Neural cell (in vitro differentiated cells): Measurements from ENCODE around the gene FTCDNL1. TPM values are rescaled to one million over a fixed set of nuclear protein-coding genes. Genes with fewer than 3 reads are reported as not detected.
A peak's percentile ranks its signal among the peaks of the same experiment; 100 is the strongest.

Experiments
- H2AFZ ChIP-seq: fragments of 200-600, 300-800 bp; sonication (generic), shearing (Covaris generic); 2 replicates; pipeline ENCODE4 v1.6.0; 2014; ENCODE audit warnings: low read depth, mild to moderate bottlenecking, antibody characterized with exemption, low read length, moderate library complexity
- H3F3A ChIP-seq: fragments of 200-600 bp; shearing (Covaris generic); 2 replicates; pipeline ENCODE4 v1.6.1; 2016; ENCODE audit warnings: mild to moderate bottlenecking, moderate library complexity, mixed read lengths, antibody characterized with exemption, low read length; ENCODE audit not compliant: insufficient read depth, poor library complexity, severe bottlenecking
- H3K27ac ChIP-seq: fragments of 200-600, 300-800 bp; sonication (generic), shearing (Covaris generic); 2 replicates; pipeline ENCODE4 v1.5.1; 2014; ENCODE audit warnings: mild to moderate bottlenecking, low read length, moderate library complexity
- H3K27me3 ChIP-seq: fragments of 300-800, 200-600 bp; sonication (generic), shearing (Covaris generic); 2 replicates; pipeline ENCODE4 v1.6.0; 2014; ENCODE audit warnings: mild to moderate bottlenecking, low read depth, low read length, moderate library complexity; ENCODE audit not compliant: insufficient read depth
- H3K36me3 ChIP-seq: fragments of 300-800, 200-600 bp; sonication (generic), shearing (Covaris generic); 2 replicates; pipeline ENCODE4 v1.5.1; 2014; ENCODE audit warnings: mild to moderate bottlenecking, antibody characterized with exemption, low read length, moderate library complexity; ENCODE audit not compliant: insufficient read depth
- H3K4me2 ChIP-seq: fragments of 300-800, 200-600 bp; sonication (generic), shearing (Covaris generic); 2 replicates; pipeline ENCODE4 v1.6.0; 2014; ENCODE audit warnings: mild to moderate bottlenecking, low read length
- H3K4me3 ChIP-seq: fragments of 300-800, 200-600 bp; sonication (generic), shearing (Covaris generic); 2 replicates; pipeline ENCODE4 v1.5.1; 2014; ENCODE audit warnings: mild to moderate bottlenecking, low read length, moderate library complexity
- H3K79me2 ChIP-seq: fragments of 200-600 bp; shearing (Covaris generic); replicated peaks from 2 replicates; pipeline ENCODE4 v1.6.0; 2014; ENCODE audit warnings: mild to moderate bottlenecking, low read length, moderate library complexity; ENCODE audit not compliant: insufficient read depth
- H3K9ac ChIP-seq: fragments of 300-800, 200-600 bp; sonication (generic), shearing (Covaris generic); 2 replicates; pipeline ENCODE4 v1.6.1; 2016; ENCODE audit warnings: mild to moderate bottlenecking, low read length, mixed read lengths
- H3K9me2 ChIP-seq: fragments of 200-600 bp; shearing (Covaris generic); 2 replicates; pipeline ENCODE4 v1.6.1; 2016; ENCODE audit warnings: mild to moderate bottlenecking, low read length, mixed read lengths; ENCODE audit not compliant: insufficient read depth
- H3K9me3 ChIP-seq: fragments of 200-600, 300-800 bp; sonication (generic), shearing (Covaris generic); 2 replicates; pipeline ENCODE4 v1.6.1; 2016; ENCODE audit warnings: mild to moderate bottlenecking, mixed run types, low read length, moderate library complexity, mixed read lengths
- H4K20me1 ChIP-seq: fragments of 200-600 bp; shearing (Covaris generic); 2 replicates; pipeline ENCODE4 v1.6.1; 2016; ENCODE audit warnings: mild to moderate bottlenecking, mixed run types; ENCODE audit not compliant: insufficient read depth
- EP300 ChIP-seq: fragments of 450-650 bp; conservative IDR thresholded peaks from 2 replicates; pipeline ENCODE4 v1.6.1; 2014; ENCODE audit warnings: antibody characterized with exemption, mild to moderate bottlenecking, moderate library complexity; ENCODE audit not compliant: poor library complexity, severe bottlenecking
- EZH2 ChIP-seq: fragments of 200-600, 300-800 bp; shearing (Covaris generic), sonication (generic); IDR thresholded peaks from 2 replicates; pipeline ENCODE4 v1.6.1; 2014; ENCODE audit warnings: antibody characterized with exemption, low read length, borderline replicate concordance, mild to moderate bottlenecking; ENCODE audit not compliant: insufficient read depth, poor library complexity, severe bottlenecking
- MXI1 ChIP-seq: fragments of 450-650 bp; conservative IDR thresholded peaks from 2 replicates; pipeline ENCODE4 v1.6.1; 2014; ENCODE audit warnings: antibody characterized with exemption, mild to moderate bottlenecking; ENCODE audit not compliant: poor library complexity, severe bottlenecking
- POLR2AphosphoS5 ChIP-seq: IDR thresholded peaks from 2 replicates; pipeline ENCODE4 v1.6.1; 2012
- RAD21 ChIP-seq: fragments of 450-650 bp; conservative IDR thresholded peaks from 2 replicates; pipeline ENCODE4 v1.6.1; 2014; ENCODE audit warnings: antibody characterized with exemption, mild to moderate bottlenecking, moderate library complexity
- REST ChIP-seq: IDR thresholded peaks from 2 replicates; pipeline ENCODE4 v1.6.1; 2012; ENCODE audit warnings: borderline replicate concordance
- SMC3 ChIP-seq: fragments of 450-650 bp; conservative IDR thresholded peaks from 2 replicates; pipeline ENCODE4 v1.6.1; 2014; ENCODE audit warnings: antibody characterized with exemption, mild to moderate bottlenecking, moderate library complexity; ENCODE audit not compliant: poor library complexity
- TAF1 ChIP-seq: IDR thresholded peaks from 2 replicates; pipeline ENCODE4 v1.6.1; 2012; ENCODE audit warnings: low read depth
- polyA minus RNA-seq: library from RNA; depleted of rRNA, polyadenylated mRNA; stranded (reverse); fragments of >200 nt; gene quantifications from 2 replicates; pipeline ENCODE4 v1.2.3, GENCODE V29; 2014
- polyA plus RNA-seq: library from polyadenylated mRNA; depleted of rRNA; stranded (reverse); fragments of >200 nt; gene quantifications from 2 replicates; pipeline ENCODE4 v1.2.3, GENCODE V29; 2014
- TF ChIP-seq, protein P1 (sequence below): fragments of 450-650 bp; IDR thresholded peaks from 2 replicates; pipeline ENCODE4 v1.5.1; 2014; ENCODE audit warnings: antibody characterized with exemption, mild to moderate bottlenecking, moderate library complexity; ENCODE audit not compliant: poor library complexity, severe bottlenecking

Gene FTCDNL1
- polyA plus RNA-seq: not detected in 2 replicates
- polyA minus RNA-seq: 0.23 TPM in 1 of 2 replicates, not detected in the other

DNA sequence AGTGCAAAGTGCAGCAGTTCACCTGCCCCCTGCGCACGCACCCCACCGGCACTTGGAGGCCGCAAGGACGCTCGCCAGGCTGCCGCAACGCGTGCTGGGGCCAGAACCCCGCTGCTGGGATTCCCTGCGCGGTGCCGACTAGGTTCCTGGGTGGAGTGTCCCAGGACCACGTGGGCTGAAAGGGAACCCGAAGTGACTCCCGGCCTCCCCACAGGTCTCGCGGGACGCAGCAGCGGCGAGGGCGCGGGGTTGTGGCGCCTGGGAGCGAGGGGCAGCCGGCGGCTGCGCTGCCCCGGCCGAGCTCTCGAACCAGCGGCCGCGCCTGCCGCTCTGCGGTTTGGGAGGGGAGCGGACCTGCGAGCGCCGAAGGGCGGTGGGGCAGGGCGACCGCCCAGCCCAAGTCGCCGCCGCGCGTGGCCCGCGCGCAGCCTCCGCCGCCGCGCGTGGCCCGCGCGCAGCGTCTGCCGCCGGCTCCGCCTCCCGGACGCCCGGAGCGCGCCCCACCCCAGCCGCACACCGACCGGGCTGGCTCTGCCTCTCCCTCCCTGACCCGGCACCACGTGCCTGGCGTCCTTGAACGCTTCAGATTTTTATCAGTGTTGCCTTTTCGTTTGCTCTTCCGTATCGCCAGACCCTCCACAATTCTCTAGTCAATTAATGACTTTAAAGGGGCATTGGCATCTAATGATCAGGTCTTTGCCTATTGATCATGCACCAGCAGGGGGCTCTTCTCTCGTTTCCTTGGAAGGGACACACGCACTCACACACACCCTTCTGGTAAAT lies at the start of gene FTCDNL1:
TSS of gene FTCDNL1 (minus strand) at position 475 of the 783 bp plus-strand sequence. CDS start 2,230 bp downstream, outside the sequence.
- TF ChIP-seq, protein P1, sequence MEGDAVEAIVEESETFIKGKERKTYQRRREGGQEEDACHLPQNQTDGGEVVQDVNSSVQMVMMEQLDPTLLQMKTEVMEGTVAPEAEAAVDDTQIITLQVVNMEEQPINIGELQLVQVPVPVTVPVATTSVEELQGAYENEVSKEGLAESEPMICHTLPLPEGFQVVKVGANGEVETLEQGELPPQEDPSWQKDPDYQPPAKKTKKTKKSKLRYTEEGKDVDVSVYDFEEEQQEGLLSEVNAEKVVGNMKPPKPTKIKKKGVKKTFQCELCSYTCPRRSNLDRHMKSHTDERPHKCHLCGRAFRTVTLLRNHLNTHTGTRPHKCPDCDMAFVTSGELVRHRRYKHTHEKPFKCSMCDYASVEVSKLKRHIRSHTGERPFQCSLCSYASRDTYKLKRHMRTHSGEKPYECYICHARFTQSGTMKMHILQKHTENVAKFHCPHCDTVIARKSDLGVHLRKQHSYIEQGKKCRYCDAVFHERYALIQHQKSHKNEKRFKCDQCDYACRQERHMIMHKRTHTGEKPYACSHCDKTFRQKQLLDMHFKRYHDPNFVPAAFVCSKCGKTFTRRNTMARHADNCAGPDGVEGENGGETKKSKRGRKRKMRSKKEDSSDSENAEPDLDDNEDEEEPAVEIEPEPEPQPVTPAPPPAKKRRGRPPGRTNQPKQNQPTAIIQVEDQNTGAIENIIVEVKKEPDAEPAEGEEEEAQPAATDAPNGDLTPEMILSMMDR: peak; percentile 75
- TF ChIP-seq MXI1 (peak; percentile 59), REST (no peak), EP300 (no peak), SMC3 (peak; percentile 47), RAD21 (no peak), TAF1 (no peak), EZH2 (peak; percentile 68), POLR2AphosphoS5 (no peak)
- no peaks in the 10 kb centered on the region for H3K36me3 ChIP-seq
- no peak within 1 kb of the TSS for H3K27ac ChIP-seq
- peaks cover 41% of the 10 kb centered on the region for H3K27me3 ChIP-seq
- H3K9me2 ChIP-seq: no peaks in the 10 kb centered on the region
- no peak within 1 kb of the TSS for H2AFZ ChIP-seq
- H4K20me1 ChIP-seq: no peaks in the 10 kb centered on the region
- H3K9ac ChIP-seq: peak within 1 kb of the TSS; percentile 11
- H3K4me3 ChIP-seq: peak within 1 kb of the TSS; percentile 69
- H3K4me2 ChIP-seq: peak within 1 kb of the TSS; percentile 52
- H3F3A ChIP-seq: peaks cover 3% of the 10 kb centered on the region
- no peaks in the 10 kb centered on the region for H3K79me2 ChIP-seq
- no peaks in the 10 kb centered on the region for H3K9me3 ChIP-seq

DNA sequence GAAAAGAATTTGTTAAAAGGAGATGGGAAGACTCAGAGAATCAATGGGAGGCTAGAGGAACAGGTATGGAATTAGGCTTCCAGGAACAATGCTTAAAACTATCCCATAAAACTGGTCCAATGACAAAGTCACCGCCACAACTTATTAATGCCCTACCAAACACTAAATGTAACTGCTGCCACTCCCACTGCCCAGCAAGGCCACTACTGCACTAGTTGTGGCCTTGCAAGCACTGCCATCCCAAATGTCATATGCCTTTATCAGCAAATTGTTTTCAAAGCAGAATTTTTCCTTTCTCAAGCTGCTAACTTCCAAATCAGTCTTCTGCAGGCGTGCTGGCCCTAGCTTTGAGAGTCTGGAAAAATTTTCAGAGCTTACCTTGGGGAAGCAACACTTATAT lies 45.6 kb upstream of the FTCDNL1 start:
- TF ChIP-seq EZH2 (no peak), TAF1 (no peak), RAD21 (no peak), REST (no peak), SMC3 (no peak), POLR2AphosphoS5 (no peak), MXI1 (no peak), EP300 (no peak)
- TF ChIP-seq, protein P1: no peak
- H4K20me1 ChIP-seq: no peaks in the 10 kb centered on the region
- H3K27me3 ChIP-seq: no peaks in the 10 kb centered on the region
- no peak overlapping the region for H3K9ac ChIP-seq
- H2AFZ ChIP-seq: no peak overlapping the region
- no peak overlapping the region for H3K4me2 ChIP-seq
- no peaks in the 10 kb centered on the region for H3K9me2 ChIP-seq
- H3K27ac ChIP-seq: no peak overlapping the region
- H3F3A ChIP-seq: no peaks in the 10 kb centered on the region
- no peaks in the 10 kb centered on the region for H3K79me2 ChIP-seq
- H3K4me3 ChIP-seq: no peak overlapping the region
- H3K36me3 ChIP-seq: no peaks in the 10 kb centered on the region
- no peaks in the 10 kb centered on the region for H3K9me3 ChIP-seq
